BJ (cell line): ENCODE measurements around the gene NFASC. TPM values are rescaled to one million over a fixed set of nuclear protein-coding genes. Genes with fewer than 3 reads are reported as not detected.

Source experiments
- CTCF ChIA-PET: fragments of 350-600 bp; formaldehyde crosslinking; extraction: SDS; loops from one replicate; lab custom pipeline; 2021; ENCODE audit warnings: antibody characterized with exemption, inconsistent platforms; lab: Yijun Ruan, JAX
- POLR2A ChIA-PET: fragments of 300-600 bp; sonication (Branson Sonifier 250); formaldehyde crosslinking; extraction: SDS; loops from one replicate; lab custom pipeline; 2021; ENCODE audit warnings: antibody characterized with exemption; lab: Charles Lee
- DNase-seq: peaks from one replicate; pipeline ENCODE4 v3.0.0-alpha.2; 2011; ENCODE audit warnings: low read depth
- H3K27me3 ChIP-seq: 2 replicates; pipeline ENCODE4 v1.6.0; 2011; ENCODE audit warnings: low read length; ENCODE audit not compliant: control insufficient read depth, insufficient read depth
- H3K36me3 ChIP-seq: 2 replicates; pipeline ENCODE4 v1.5.1; 2011; ENCODE audit warnings: low read length; ENCODE audit not compliant: control insufficient read depth, insufficient read depth
- H3K4me3 ChIP-seq: 2 replicates; pipeline ENCODE4 v1.5.1; 2011; ENCODE audit warnings: low read depth, mild to moderate bottlenecking, control low read depth, low read length
- polyA plus RNA-seq: library from polyadenylated mRNA; depleted of rRNA; stranded (reverse); fragments of >200 nt; gene quantifications from 2 replicates; pipeline ENCODE4 v1.2.3, GENCODE V29; 2011
- TF ChIP-seq, protein P1 (sequence below): IDR thresholded peaks from 2 replicates; pipeline ENCODE4 v1.5.1; 2011; ENCODE audit warnings: low read depth, mild to moderate bottlenecking, control low read depth, inconsistent platforms, low read length, moderate library complexity; ENCODE audit not compliant: insufficient read depth

NFASC gene
- polyA plus RNA-seq, 1 experiment: 10.9 TPM

DNA sequence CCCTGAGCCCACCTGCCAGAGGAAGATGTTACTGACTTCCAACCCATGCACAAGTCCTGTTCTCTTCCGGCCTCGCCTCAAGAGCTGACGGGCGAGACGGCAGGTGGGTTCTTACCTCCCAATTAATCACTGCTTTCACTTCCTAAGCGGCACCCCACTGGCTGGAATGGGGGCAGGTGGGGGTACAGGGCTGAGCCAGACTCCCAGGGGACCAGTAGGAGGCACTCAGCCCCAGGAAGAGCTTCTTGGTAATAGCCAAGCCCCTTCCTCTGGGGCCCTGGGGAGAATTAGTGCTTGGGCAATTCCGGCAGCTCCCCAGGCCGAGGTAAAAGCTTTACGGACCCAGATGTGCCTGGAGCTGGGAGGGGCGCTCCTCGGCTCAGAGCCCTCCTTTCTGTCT lies 182.0 kb downstream of the NFASC start:
- Histone ChIP-seq H3K36me3 (no peaks in the 10 kb centered on the region), H3K27me3 (peaks cover 23% of the 10 kb centered on the region), H3K4me3 (no peak overlapping the region)
- DNase-seq: no peak
- ChIA-PET POLR2A (no interaction called here), CTCF (interaction anchor here (0.6 to 5.7 kb wide), 6 partner anchors 10 to 204 kb away, joined by 3 to 52 read pairs (median 5); no protein-coding TSS in a partner anchor)
- TF ChIP-seq, protein P1, sequence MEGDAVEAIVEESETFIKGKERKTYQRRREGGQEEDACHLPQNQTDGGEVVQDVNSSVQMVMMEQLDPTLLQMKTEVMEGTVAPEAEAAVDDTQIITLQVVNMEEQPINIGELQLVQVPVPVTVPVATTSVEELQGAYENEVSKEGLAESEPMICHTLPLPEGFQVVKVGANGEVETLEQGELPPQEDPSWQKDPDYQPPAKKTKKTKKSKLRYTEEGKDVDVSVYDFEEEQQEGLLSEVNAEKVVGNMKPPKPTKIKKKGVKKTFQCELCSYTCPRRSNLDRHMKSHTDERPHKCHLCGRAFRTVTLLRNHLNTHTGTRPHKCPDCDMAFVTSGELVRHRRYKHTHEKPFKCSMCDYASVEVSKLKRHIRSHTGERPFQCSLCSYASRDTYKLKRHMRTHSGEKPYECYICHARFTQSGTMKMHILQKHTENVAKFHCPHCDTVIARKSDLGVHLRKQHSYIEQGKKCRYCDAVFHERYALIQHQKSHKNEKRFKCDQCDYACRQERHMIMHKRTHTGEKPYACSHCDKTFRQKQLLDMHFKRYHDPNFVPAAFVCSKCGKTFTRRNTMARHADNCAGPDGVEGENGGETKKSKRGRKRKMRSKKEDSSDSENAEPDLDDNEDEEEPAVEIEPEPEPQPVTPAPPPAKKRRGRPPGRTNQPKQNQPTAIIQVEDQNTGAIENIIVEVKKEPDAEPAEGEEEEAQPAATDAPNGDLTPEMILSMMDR: no peak

DNA sequence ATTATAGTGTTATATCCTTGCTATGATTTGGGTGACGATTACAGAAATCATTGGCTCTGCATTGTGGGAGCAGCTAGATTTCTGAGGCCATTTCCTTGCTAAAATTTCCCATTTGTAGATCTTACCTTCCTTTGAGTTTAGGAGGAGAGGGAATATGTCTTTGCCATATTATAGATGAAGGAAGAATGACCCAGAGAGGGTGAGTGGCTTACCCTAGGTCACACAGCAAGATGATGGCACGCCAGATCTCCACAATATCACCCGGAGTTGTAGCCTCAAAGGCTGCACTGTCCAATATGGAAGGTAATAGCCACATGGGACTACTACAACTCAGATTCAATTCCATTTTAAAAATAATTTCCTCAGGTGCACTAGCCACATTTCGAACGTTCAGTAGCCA lies 182.6 kb downstream of the NFASC start:
- CTCF ChIA-PET: interaction anchor here (0.6 to 5.7 kb wide), 6 partner anchors 9 to 1125 kb away, joined by 3 to 52 read pairs (median 5); no protein-coding TSS in a partner anchor

DNA sequence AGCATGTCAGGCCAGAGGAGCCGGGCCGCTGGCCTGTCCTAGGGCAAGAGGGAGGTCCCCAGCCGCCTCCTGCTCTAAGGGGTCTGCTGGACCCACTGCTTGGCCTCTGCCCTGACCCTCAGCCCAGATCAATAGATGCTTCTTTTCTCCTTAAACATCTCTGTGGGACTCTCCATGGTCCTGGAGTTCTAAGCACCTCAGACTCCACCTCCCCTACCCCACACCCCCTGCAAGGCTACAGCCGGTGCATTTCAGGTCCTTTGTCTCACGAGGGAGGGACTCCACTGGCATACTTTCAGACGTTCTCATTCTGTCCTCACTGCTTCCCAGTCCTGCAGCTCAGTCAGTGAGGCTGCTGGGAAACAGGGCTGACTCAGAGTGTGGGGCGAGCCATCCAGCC lies 183.4 kb downstream of the NFASC start:
- Histone ChIP-seq H3K36me3 (no peaks in the 10 kb centered on the region), H3K27me3 (peaks cover 20% of the 10 kb centered on the region), H3K4me3 (no peak overlapping the region)
- DNase-seq: no peak
- TF ChIP-seq, protein P1: no peak
- POLR2A ChIA-PET: no interaction called here
- CTCF ChIA-PET: interaction anchor here (1.3 to 5.7 kb wide), 3 partner anchors 8 to 64 kb away, joined by 3 to 52 read pairs (median 7); no protein-coding TSS in a partner anchor

More for the DNA sequence above, 182.6 kb downstream of the NFASC start:
- Histone ChIP-seq H3K36me3 (no peaks in the 10 kb centered on the region), H3K27me3 (peaks cover 20% of the 10 kb centered on the region), H3K4me3 (no peak overlapping the region)
- no peak for DNase-seq
- POLR2A ChIA-PET: no interaction called here
- TF ChIP-seq, protein P1: no peak

DNA sequence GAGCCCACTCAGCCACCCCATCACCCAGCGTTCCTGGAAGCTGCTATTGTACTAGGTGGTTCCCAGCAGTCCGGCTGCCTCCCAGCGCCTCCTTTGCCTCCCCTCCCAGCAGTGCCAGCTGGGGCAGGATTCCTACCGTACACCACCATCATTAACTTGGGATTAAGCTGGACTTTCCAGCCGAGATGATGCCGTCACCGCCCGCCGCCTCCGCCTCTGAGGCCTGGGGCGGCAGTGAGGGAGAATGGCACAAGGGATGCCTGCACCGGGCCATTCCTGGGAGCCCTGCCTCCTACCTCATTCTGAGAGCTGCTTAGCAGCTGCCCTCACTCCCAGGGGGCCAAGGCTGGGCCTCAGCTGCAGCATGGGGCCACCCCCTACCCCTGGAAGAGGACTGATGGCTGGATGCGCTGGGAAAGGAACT lies 185.5 kb downstream of the NFASC start:
- H3K27me3 ChIP-seq: peaks cover 14% of the 10 kb centered on the region; the same call in 1 of the 2 replicates
- H3K4me3 ChIP-seq: no peak overlapping the region
- ChIA-PET POLR2A (no interaction called here), CTCF (interaction anchor here (1.2 to 1.8 kb wide), 3 partner anchors 14 to 115 kb away, joined by 3 to 4 read pairs (median 4); no protein-coding TSS in a partner anchor)
- TF ChIP-seq, protein P1: no peak
- DNase-seq: no peak
- no peaks in the 10 kb centered on the region for H3K36me3 ChIP-seq

DNA sequence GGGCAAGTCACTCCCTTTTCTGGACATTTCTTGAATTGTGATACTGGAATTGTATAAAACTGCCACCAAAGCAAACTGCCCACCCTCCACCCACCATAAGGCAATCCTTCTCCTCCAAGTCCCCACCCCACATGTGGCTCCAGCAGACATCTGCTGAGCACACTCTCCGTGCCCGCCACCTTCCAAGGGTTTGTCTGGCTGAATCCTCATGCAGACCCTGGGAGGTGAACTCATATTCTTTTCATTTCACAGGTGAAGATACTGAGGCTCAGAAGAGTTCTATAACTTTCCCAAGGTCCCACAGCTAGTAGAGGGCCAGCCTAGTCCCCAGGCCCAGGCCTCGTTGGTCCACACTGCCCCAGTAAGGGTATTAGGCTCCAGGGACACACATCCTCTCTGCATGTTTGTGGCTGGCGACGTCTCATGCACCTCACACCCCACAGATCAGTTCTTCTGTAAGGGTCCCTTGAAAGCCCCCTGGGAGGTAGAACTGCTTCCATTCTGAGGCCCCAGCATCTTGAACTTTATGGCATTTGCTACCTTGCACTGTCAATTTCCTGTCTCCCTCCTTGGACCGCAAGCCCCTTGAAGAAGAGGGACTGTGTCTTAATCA lies 186.4 kb downstream of the NFASC start:
- no peak for DNase-seq
- ChIA-PET POLR2A (no interaction called here), CTCF (interaction anchor here (1.5 kb wide), 1 partner anchor 15 kb away, joined by 3 read pairs; no protein-coding TSS in a partner anchor)
- Histone ChIP-seq H3K4me3 (no peak overlapping the region), H3K27me3 (peaks cover 12% of the 10 kb centered on the region; the same call in 1 of the 2 replicates), H3K36me3 (no peaks in the 10 kb centered on the region)
- TF ChIP-seq, protein P1: no peak
